GM23248 (cell line): ENCODE results near the gene PTHLH. TPM values are rescaled to one million over a fixed set of nuclear protein-coding genes. Genes with fewer than 3 reads are reported as not detected.

Experiments used
- DNase-seq: peaks from one replicate; pipeline ENCODE4 v3.0.0-alpha.2; 2015
- H2AFZ ChIP-seq: fragments of 200-600 bp; sonication (generic); 2 replicates; pipeline ENCODE4 v1.6.1; 2016; ENCODE audit warnings: antibody characterized with exemption
- H3F3A ChIP-seq: fragments of 200-600 bp; sonication (generic); 2 replicates; pipeline ENCODE4 v1.6.1; 2016; ENCODE audit warnings: mild to moderate bottlenecking, antibody characterized with exemption, mixed run types; ENCODE audit not compliant: insufficient read depth
- H3K27ac ChIP-seq: fragments of 200-600 bp; sonication (generic); 2 replicates; pipeline ENCODE4 v1.5.1; 2016; ENCODE audit warnings: mild to moderate bottlenecking
- H3K27me3 ChIP-seq: fragments of 200-600 bp; sonication (generic); replicated peaks from 2 replicates; pipeline ENCODE4 v1.6.1; 2016; ENCODE audit warnings: mild to moderate bottlenecking; ENCODE audit not compliant: insufficient read depth
- H3K36me3 ChIP-seq: fragments of 200-600 bp; sonication (generic); 2 replicates; pipeline ENCODE4 v1.6.1; 2016; ENCODE audit warnings: low read depth, mild to moderate bottlenecking
- H3K4me1 ChIP-seq: fragments of 200-600 bp; sonication (generic); 2 replicates; pipeline ENCODE4 v1.6.1; 2016; ENCODE audit warnings: mild to moderate bottlenecking; ENCODE audit not compliant: insufficient read depth
- H3K4me2 ChIP-seq: fragments of 200-600 bp; sonication (generic); one replicate; pipeline ENCODE4 v1.6.1; 2016; ENCODE audit warnings: mild to moderate bottlenecking; ENCODE audit not compliant: unreplicated experiment
- H3K4me3 ChIP-seq: fragments of 200-600 bp; sonication (generic); 2 replicates; pipeline ENCODE4 v1.5.1; 2016; ENCODE audit warnings: mild to moderate bottlenecking
- H3K79me2 ChIP-seq: fragments of 200-600 bp; sonication (generic); 2 replicates; pipeline ENCODE4 v1.6.1; 2016; ENCODE audit warnings: mild to moderate bottlenecking; ENCODE audit not compliant: insufficient read depth
- H3K9ac ChIP-seq: fragments of 200-600 bp; sonication (generic); 2 replicates; pipeline ENCODE4 v1.6.1; 2016; ENCODE audit warnings: mild to moderate bottlenecking
- H3K9me2 ChIP-seq: fragments of 200-600 bp; sonication (generic); 2 replicates; pipeline ENCODE4 v1.6.1; 2016; ENCODE audit warnings: mixed run types, mild to moderate bottlenecking, moderate library complexity; ENCODE audit not compliant: insufficient read depth
- H3K9me3 ChIP-seq: fragments of 200-600 bp; sonication (generic); one replicate; pipeline ENCODE4 v1.6.1; 2017; ENCODE audit warnings: low read depth
- H4K20me1 ChIP-seq: fragments of 200-600 bp; sonication (generic); 2 replicates; pipeline ENCODE4 v1.6.0; 2016; ENCODE audit not compliant: insufficient read depth
- EZH2 ChIP-seq: fragments of 200-600 bp; sonication (generic); IDR thresholded peaks from 2 replicates; pipeline ENCODE4 v1.6.1; 2018; ENCODE audit warnings: antibody characterized with exemption, mild to moderate bottlenecking; ENCODE audit not compliant: insufficient read depth, poor library complexity, severe bottlenecking
- EZH2phosphoT487 ChIP-seq: fragments of 200-600 bp; sonication (generic); IDR thresholded peaks from 2 replicates; pipeline ENCODE4 v1.6.1; 2018; ENCODE audit warnings: antibody characterized with exemption, moderate library complexity, mild to moderate bottlenecking, low read depth; ENCODE audit not compliant: insufficient read depth
- WGBS, 2 experiments: methylation state at CpG; one replicate each; pipeline ENCODE4 v1.1.6; 2015 to 2017; ENCODE audit warnings: low lambda C conversion rate in 2 of 2, low coverage in 1 of 2; ENCODE audit errors: missing lambda C conversion rate in 2 of 2; 5-methylcytosine and 5-hydroxymethylcytosine counted together
- in situ Hi-C: fragments of 300-500 bp; cut with MboI; formaldehyde crosslinking; loops from 2 replicates; pipeline ENCODE4 v1.15.0; 2020
- polyA plus RNA-seq: library from polyadenylated mRNA; unstranded; fragments of >200 nt; fragmentation: Nextera tagmentation; extraction: Ambion mirVana; gene quantifications from 2 replicates; pipeline ENCODE4 v1.2.1, GENCODE V29; 2016
- total RNA-seq: library from RNA; depleted of rRNA; stranded (reverse); fragments of >200 nt; shearing (Covaris generic); gene quantifications from 2 replicates; pipeline ENCODE4 v1.2.3, GENCODE V29; 2014

Gene PTHLH
- total and polyA plus RNA-seq, 2 experiments from 2014 or later: 4.7 to 6.4 TPM

DNA sequence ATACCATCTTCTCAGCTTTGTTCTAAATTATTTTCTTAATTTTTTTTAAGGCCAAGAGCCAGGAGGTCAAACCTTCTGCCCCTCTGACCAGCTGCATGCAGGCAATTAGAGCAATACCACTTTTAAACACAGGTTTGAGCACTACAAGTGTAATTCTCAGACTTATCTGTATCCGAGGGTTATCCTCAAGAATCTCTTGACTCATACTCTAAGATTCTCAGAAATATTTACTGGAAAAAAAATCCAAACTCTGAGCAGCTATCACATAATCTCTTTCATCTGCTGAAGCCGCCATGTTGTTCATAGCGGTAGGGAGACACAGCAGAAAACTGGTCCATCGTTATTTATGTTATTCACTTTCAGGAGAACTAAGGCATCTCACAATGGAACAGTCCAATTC, 27.4 kb upstream of the PTHLH start:
- Histone ChIP-seq H4K20me1 (no peaks in the 10 kb centered on the region), H3K9ac (no peak overlapping the region), H3K79me2 (no peaks in the 10 kb centered on the region), H3K4me1 (peaks cover 6% of the 10 kb centered on the region), H3K9me2 (no peaks in the 10 kb centered on the region), H3K9me3 (no peaks in the 10 kb centered on the region), H3K36me3 (no peaks in the 10 kb centered on the region), H3K27me3 (no peaks in the 10 kb centered on the region), H3F3A (peaks cover 12% of the 10 kb centered on the region; the same call in 1 of the 2 replicates), H3K4me3 (no peak overlapping the region), H3K4me2 (no peak overlapping the region), H3K27ac (no peak overlapping the region), H2AFZ (no peak overlapping the region)
- no peak for TF ChIP-seq EZH2phosphoT487
- TF ChIP-seq EZH2: no peak
- in situ Hi-C loops: loop anchor here (25.0 kb wide), 2 partner anchors 162 to 987 kb away; no protein-coding TSS in a partner anchor
- 84 to 86% methylated on average over 4 of the region's 4 CpGs for WGBS, 2 experiments
- peak; percentile 14 for DNase-seq

DNA sequence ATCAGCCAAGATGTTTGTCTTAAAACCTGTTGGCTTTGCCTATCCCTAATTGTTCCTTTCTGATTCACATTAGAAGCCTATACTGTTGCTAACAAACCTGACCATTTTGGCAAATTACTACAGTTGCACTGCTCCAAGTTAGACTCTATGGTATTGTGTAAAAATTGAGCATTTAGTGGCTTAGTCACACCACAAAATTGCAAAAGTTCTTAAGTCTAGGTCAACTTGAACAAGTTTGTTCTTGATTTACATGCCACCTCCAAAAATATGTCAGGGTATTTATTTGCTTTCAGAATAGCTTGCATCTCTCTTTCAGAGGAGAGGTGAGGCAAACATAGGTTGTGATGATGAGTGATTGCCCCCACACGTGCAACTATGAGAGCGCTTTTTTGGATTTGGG, 27.0 kb upstream of the PTHLH start:
- H4K20me1 ChIP-seq: no peaks in the 10 kb centered on the region
- no peak overlapping the region for H3K9ac ChIP-seq
- H3K4me2 ChIP-seq: no peak overlapping the region
- H3K4me1 ChIP-seq: peaks cover 6% of the 10 kb centered on the region
- peaks cover 12% of the 10 kb centered on the region; the same call in 1 of the 2 replicates for H3F3A ChIP-seq
- H3K9me3 ChIP-seq: no peaks in the 10 kb centered on the region
- H3K79me2 ChIP-seq: no peaks in the 10 kb centered on the region
- no peak overlapping the region for H2AFZ ChIP-seq
- H3K36me3 ChIP-seq: no peaks in the 10 kb centered on the region
- H3K27ac ChIP-seq: no peak overlapping the region
- TF ChIP-seq EZH2phosphoT487 (no peak), EZH2 (no peak)
- no peak overlapping the region for H3K4me3 ChIP-seq
- peak; percentile 81 for DNase-seq
- 80 to 84% methylated on average over 2 of the region's 2 CpGs for WGBS, 2 experiments
- no peaks in the 10 kb centered on the region for H3K27me3 ChIP-seq
- in situ Hi-C loops: loop anchor here (25.0 kb wide), 2 partner anchors 163 to 988 kb away; no protein-coding TSS in a partner anchor
- no peaks in the 10 kb centered on the region for H3K9me2 ChIP-seq

DNA sequence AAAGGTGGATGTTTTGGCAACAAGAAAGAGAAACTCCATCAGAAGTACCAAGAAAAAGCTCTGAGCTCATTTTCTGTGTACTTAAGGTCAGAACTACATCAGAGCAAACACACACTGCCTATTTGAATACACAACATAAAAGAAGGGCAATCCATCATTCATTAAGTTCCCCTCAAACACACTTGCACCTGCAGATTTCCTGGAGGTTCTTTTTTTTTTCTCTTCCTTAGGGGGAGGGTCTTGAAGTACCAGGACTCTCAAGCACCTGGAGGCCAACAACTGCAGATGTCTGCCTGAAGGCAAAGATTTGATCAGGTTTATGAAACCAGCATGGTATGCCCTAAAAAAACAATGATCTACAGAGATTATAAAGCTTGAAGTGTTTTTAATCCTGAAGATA, 26.1 kb upstream of the PTHLH start:
- in situ Hi-C loops: loop anchor here (25.0 kb wide), 2 partner anchors 164 to 989 kb away; no protein-coding TSS in a partner anchor
- Histone ChIP-seq H4K20me1 (no peaks in the 10 kb centered on the region), H3K27me3 (no peaks in the 10 kb centered on the region), H3K36me3 (no peaks in the 10 kb centered on the region), H3K9me2 (no peaks in the 10 kb centered on the region), H3K4me1 (peaks cover 6% of the 10 kb centered on the region), H3K79me2 (no peaks in the 10 kb centered on the region), H3F3A (peaks cover 12% of the 10 kb centered on the region; the same call in 1 of the 2 replicates), H3K27ac (no peak overlapping the region), H3K9me3 (no peaks in the 10 kb centered on the region), H3K4me2 (no peak overlapping the region), H2AFZ (no peak overlapping the region), H3K4me3 (no peak overlapping the region), H3K9ac (no peak overlapping the region)
- no peak for DNase-seq
- TF ChIP-seq EZH2: no peak
- TF ChIP-seq EZH2phosphoT487: no peak

DNA sequence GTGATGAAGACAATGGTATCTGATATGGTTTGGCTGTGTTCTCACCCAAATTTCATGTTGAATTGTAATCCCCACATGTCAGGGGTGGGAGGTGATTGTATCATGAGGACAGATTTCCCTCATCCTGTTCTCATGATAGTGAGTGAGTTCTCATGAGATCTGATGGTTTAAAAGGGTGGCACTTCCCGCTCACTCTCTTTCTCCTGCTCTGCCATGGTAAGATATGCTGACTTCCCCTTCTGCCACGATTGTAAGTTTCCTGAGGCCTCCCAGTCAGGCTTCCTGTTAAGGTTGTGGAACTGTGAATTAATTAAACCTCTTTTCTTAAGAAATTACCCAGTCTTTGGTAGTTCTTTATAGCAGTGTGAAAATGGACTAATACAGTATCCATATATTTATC, 25.6 kb upstream of the PTHLH start:
- Histone ChIP-seq H3K9me2 (no peaks in the 10 kb centered on the region), H2AFZ (no peak overlapping the region), H3F3A (peaks cover 12% of the 10 kb centered on the region; the same call in 1 of the 2 replicates), H3K4me2 (no peak overlapping the region), H3K79me2 (no peaks in the 10 kb centered on the region), H3K4me3 (no peak overlapping the region), H3K27me3 (no peaks in the 10 kb centered on the region), H4K20me1 (no peaks in the 10 kb centered on the region), H3K27ac (no peak overlapping the region), H3K9me3 (no peaks in the 10 kb centered on the region), H3K36me3 (no peaks in the 10 kb centered on the region), H3K9ac (no peak overlapping the region), H3K4me1 (peaks cover 6% of the 10 kb centered on the region)
- in situ Hi-C loops: loop anchor here (25.0 kb wide), 2 partner anchors 164 to 989 kb away; no protein-coding TSS in a partner anchor
- DNase-seq: no peak
- 60 to 72% methylated on average over 2 of the region's 2 CpGs for WGBS, 2 experiments
- TF ChIP-seq EZH2phosphoT487: no peak
- TF ChIP-seq EZH2: no peak
